Fibroblast of mammary gland (primary cell): ENCODE data around the gene DLG5.
"Not testable (repeated sequence)": the region's sequence is repeated elsewhere in the genome, so short reads cannot be mapped to it uniquely, and the experiment has no call there.

Source experiments
- DNase-seq: peaks from one replicate; pipeline ENCODE4 v3.0.0-alpha.2; 2010; ENCODE audit warnings: low read depth
- H3K4me3 ChIP-seq: 2 replicates; pipeline ENCODE4 v1.5.1; 2011; ENCODE audit warnings: low read depth, mild to moderate bottlenecking, low read length, moderate library complexity; ENCODE audit not compliant: control insufficient read depth
- TF ChIP-seq, protein P1 (sequence below): conservative IDR thresholded peaks from 2 replicates; pipeline ENCODE4 v1.5.1; 2011; ENCODE audit warnings: low read depth, low read length, inconsistent platforms; ENCODE audit not compliant: control insufficient read depth, insufficient read depth

The DLG5 gene

DNA sequence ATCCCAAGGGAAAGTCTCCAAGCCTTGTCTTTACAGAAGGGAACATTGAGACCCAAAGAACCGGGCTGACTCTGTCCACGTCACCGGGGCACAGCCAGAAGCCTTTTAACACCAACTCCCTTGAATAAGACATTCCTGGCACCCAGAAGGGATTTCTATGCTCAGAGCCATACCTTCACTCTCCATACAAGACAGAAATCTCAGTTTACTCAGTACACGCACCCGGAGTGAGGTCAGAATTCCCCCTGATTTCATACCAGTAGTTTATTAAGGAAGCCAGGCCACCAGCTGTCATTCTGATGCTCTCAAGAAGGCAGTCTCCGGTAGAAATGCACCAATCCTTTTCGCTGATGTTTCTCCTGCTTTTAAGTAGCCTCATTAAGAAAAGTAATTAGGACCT lies 154.7 kb downstream of the DLG5 start:
- no peak overlapping the region for H3K4me3 ChIP-seq
- TF ChIP-seq, protein P1, sequence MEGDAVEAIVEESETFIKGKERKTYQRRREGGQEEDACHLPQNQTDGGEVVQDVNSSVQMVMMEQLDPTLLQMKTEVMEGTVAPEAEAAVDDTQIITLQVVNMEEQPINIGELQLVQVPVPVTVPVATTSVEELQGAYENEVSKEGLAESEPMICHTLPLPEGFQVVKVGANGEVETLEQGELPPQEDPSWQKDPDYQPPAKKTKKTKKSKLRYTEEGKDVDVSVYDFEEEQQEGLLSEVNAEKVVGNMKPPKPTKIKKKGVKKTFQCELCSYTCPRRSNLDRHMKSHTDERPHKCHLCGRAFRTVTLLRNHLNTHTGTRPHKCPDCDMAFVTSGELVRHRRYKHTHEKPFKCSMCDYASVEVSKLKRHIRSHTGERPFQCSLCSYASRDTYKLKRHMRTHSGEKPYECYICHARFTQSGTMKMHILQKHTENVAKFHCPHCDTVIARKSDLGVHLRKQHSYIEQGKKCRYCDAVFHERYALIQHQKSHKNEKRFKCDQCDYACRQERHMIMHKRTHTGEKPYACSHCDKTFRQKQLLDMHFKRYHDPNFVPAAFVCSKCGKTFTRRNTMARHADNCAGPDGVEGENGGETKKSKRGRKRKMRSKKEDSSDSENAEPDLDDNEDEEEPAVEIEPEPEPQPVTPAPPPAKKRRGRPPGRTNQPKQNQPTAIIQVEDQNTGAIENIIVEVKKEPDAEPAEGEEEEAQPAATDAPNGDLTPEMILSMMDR = no peak
- DNase-seq = no peak

- TF ChIP-seq, protein P1 = no peak
Measured at GRCh38 chr10:77771450-77771849, 155.1 kb downstream of the DLG5 start.

DNA sequence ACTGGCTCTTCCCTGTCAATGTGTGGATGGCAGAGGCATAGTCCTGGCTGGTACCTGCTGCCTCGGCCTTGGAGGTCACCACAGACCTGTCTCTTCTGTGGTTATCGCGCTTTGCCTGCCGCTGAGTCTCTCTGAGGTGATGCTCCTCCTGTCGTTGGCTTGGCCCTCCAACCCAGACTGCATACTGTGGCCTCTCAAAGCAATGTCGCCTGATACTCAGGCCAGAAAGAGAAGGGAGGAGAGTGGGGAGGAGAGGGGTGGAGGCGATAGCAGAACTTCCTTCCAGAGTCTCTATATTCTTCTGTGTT lies 155.7 kb downstream of the DLG5 start:
- no peak overlapping the region for H3K4me3 ChIP-seq
- DNase-seq = no peak
- TF ChIP-seq, protein P1 = no peak

More at GRCh38 chr10:77771450-77771849, 155.1 kb downstream of the DLG5 start:
- DNase-seq = no peak
- H3K4me3 ChIP-seq = no peak overlapping the region

DNA sequence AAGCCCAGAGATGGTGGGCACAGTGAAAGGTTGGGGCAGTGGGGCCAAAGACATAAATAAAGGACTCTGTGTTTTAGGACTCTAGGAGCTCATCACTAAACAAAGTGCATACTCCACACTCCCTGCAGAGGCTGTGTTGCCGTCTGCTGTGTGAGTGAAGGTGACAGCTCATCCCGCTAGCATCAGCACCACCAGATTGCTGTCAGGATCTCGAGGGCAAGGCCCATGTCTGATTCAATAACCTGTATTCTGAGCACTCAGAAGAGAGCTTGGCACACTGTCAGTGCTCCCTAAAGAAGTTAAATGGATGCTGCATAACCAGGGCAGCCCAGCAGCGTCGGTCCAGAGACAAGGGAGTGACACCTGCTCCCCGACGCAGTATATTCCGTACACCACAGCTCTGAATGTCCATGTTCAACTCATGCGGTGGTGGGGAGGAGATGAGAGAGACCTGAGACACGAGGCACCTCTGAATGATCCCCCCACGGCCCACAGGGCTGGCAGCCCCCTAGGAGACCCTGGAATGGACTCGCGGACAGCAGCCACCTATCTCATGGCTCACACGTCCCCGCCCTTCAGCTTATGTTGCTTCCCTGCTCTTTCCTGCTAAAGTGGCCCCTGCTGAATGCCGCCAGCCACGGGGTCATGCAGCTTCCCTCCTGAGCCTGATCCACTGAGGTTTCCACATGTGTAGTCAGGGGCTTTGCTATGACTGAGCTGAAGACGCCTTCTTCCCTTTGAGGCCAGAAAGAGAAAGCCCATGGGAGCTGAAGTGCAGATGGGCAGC lies 156.3 kb downstream of the DLG5 start:
- DNase-seq = no peak
- H3K4me3 ChIP-seq = no peak overlapping the region
- TF ChIP-seq, protein P1 = no peak

DNA sequence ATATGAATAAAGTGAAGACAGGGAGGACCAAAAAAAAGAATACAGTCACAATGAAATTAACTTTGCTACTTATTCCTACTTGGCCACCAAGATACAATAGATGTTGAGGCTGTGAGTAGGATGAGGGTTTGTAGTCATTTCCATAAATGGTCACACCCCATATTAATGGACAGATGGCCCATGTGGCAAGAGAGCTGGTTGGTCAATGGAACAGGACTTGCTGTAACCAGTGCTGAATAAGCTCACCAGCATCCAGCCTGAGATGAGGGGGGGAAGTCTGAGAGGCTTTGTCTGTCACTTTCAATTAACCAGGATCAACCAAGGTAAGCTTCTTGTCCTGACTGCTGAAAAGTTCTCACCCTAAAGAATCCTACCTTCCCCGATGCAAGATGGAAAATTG lies 158.5 kb downstream of the DLG5 start:
- DNase-seq = no peak
- no peak overlapping the region for H3K4me3 ChIP-seq
- TF ChIP-seq, protein P1 = no peak

GRCh38 chr10:77763453-77764430 lies 162.8 kb downstream of the DLG5 start:
- DNase-seq = no peak
- TF ChIP-seq, protein P1 = no peak

DNA sequence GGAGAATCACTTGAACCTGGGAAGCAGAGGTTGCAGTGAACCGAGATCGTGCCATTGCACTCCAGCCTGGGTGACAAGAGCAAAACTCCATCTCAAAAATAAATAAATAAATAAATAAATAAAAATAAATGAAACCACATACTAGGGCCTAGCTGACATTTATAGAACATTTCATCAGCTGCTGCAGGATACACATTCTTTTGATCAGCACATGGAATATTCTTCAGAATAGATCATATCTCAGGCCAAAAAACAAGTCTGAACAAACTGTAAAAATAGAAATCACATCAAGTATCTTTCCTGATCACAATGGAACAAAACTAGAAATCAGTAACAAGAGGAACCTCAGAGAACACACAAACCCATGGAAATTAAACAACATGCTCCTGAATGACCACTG lies 168.1 kb downstream of the DLG5 start:
- not testable (repeated sequence) for DNase-seq, H3K4me3 ChIP-seq

More at GRCh38 chr10:77763453-77764430, 162.8 kb downstream of the DLG5 start:
- H3K4me3 ChIP-seq = no peak overlapping the region
